Measurements from ENCODE around the gene SCD.

Gene SCD

GRCh38 chr10:100338434-100339036, 8.5 kb upstream of the SCD start:
- no peak for DNase-seq (ENCODE audit: low read depth, low spot score)
- no peak overlapping the region for H3K27ac ChIP-seq

GRCh38 chr10:100339236-100339635, 7.8 kb upstream of the SCD start:
- DNase-seq (ENCODE audit: low read depth, low spot score) = no peak
- H3K27ac ChIP-seq = no peak overlapping the region

DNA sequence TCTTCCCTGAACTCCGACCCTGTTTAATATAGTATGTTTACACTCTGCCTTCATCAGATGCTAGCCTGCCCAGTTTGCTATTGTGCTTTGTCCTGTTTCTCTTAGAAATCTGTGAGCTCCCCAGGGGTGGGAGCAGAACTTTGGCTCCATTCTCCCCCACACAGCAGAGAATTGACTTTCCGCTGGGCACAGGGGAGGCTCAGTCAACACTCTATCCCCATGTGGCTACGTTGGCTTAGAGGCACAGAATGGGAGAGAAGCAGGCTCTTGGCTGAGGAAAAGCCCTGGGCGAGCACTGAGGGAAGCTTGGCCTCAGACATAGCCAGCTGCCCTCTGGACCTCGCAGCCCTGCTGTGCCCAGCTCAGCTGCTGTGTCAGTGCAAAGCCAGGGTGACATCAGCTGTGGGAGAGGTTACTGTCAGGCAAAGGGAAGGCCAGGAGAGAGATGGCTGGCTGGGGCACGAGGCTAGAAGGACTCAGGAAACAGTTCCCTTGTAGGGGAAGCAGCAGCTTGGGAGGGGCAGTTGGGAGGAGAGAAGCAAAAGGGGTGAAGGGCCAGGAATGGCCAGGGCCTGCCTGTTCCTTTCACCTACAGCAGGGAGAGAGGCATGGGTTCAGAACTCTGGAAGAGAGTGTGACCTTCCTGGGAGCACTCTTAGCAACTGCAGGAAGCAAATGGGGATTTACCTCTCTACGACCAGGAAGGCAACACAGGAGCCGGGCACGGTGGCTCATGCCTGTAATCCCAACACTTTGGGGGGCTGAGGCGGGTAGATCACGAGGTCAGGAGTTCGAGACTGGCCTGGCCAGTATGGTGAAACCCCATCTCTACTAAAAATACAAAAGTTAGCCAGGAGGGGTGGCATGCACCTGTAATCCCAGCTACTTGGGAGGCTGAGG, 5.8 kb upstream of the SCD start:
- no peak overlapping the region for H3K27ac ChIP-seq
- DNase-seq (ENCODE audit: low read depth, low spot score) = no peak

GRCh38 chr10:100341953-100342626, 4.9 kb upstream of the SCD start:
- no peak for DNase-seq (ENCODE audit: low read depth, low spot score)
- H3K27ac ChIP-seq = no peak overlapping the region

- DNase-seq (ENCODE audit: low read depth, low spot score) = no peak
- no peak overlapping the region for H3K27ac ChIP-seq
These were observed 4.4 kb upstream of the SCD start for GRCh38 chr10:100342627-100342972.

- no peak overlapping the region for H3K27ac ChIP-seq
- DNase-seq (ENCODE audit: low read depth, low spot score) = no peak
These were observed 2.7 kb upstream of the SCD start for GRCh38 chr10:100344241-100344788.

DNA sequence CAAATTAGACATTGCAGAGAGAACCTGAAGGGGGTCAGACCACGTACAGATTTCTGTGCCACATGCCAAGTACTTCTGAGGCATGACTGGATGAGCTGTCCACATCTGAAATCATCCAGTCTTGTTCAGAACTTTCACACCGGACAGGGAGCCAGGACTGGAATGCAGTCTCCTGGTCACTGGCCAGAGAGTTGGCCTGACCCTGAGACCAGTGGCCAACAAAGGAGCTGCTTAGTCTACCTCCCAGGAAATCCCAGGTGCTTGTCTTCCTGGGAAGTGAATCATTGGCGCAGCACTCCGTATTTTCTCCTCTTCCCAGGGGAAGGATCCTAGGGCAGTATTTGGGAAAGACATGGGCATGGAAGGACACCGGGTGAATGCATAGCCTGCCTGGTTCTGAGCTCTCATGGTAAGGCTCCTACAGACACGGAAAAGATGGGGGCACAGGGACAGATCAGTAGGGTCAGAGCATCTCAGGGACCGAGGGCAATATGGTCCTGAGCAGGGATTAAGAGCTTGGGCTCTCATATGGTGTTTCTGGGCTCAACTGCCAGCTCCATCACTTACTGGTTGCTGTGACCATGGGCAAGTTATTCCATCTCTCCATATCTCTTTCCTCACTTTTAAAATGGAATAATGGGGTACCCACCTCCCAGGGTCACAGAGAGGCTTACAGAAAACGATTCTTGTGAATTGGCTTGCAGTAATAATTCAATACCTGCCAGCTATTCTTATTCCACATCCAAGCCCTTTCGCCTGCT, 1.3 kb upstream of the SCD start:
- DNase-seq (ENCODE audit: low read depth, low spot score) = no peak
- peak overlapping the region; percentile 81 for H3K27ac ChIP-seq

DNA sequence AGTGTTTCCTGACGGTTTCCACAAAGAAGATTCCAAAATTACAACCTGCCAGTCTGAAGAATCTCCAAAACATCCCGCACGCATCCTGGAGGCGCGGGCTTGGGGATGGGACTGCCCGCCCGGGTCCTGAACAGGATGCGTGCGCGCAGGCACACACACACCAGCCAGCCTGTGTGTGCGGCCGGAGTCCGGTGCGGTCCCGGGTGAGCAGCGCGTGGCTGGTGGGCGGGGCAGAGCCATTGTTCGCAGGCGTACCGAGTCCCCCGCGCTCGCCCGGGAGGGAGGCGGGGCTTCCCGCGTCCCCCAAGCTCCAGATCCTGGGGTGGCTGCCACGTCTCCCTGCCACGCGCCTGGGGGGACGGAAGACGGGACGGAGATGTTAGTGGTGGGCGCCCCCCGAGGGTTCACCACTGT, 675 bp upstream of the SCD start:
- DNase-seq (ENCODE audit: low read depth, low spot score) = no peak
- peak overlapping the region; percentile 81 for H3K27ac ChIP-seq

DNA sequence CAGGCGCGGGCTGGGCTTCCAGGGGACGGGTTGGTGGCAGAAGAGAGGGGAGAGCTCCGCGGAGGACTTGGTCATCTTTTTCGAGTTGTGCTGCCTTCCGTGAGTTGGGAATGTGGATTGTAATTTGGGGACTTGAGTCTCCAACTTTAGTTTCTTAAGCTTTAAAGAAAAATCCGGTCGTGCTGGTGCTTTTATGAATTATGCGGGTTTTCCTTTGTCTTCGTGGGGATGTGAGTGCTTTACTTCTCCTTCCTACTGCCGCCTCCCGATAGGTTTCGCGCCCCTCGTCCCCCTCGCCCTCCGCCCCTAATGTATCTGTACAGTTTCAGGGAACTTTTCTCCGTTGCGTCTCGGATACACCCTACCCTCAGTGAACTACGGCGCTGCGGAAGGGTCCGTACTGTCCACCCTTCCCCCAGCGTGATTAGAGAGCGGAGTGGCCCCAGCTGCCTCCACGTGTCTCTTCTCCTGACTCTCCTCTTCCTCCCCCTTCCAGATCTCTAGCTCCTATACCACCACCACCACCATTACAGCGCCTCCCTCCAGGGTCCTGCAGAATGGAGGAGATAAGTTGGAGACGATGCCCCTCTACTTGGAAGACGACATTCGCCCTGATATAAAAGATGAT, 649 bp downstream of the SCD start:
- H3K27ac ChIP-seq = peak overlapping the region; percentile 81

DNA sequence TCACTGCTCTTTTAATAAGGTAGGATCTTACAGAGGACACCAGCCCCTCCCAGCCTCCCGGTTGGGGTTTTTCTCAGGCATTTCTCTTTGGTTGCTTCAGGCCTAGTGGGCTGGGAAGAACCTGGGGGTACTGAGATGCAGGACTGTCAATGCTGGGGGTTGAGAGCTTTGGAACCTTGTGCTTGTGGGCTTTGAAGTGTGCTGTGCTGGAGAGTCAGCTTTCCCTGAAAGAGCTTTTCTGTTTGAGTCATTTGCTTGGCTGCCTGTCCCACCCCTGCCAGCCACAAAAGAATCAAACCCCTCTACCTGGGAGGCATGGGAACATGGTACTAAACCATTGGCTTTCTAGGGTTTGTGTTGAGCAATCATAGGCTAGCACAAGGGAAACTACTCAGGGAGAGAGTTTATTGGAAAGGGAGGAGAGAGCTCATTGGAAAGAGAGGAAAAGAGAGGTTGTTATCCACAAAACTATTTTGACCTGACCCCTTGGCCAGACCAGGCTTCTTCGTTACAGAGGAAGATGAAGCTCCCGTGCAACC, 1.4 kb downstream of the SCD start:
- H3K27ac ChIP-seq = peak overlapping the region; percentile 81

More for the DNA sequence above, 649 bp downstream of the SCD start:
- no peak for DNase-seq (ENCODE audit: low read depth, low spot score)

DNA sequence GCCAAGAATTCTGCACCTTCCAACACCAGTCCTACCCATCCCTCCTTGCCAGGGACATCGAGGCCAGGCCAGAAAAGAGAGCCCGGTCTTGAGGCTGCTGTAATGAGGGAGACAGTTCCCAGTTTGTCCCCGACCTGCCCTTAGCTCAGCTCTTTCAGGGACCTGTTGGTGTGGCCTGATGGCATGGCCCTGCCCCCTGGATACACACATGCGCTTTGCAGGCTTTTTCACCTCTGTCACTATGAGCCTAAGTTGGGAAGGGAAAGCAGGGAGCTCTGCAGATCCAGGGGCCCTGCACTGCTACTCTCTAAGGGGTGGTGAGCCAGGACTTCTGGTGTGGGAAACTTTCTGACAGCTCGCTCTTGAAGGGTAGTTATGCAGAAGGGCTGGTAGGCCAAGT, 2.1 kb downstream of the SCD start:
- H3K27ac ChIP-seq = peak overlapping the region; percentile 81

More for the DNA sequence above, 1.4 kb downstream of the SCD start:
- no peak for DNase-seq (ENCODE audit: low read depth, low spot score)

GRCh38 chr10:100349672-100350071, 2.6 kb downstream of the SCD start:
- H3K27ac ChIP-seq = peak overlapping the region; percentile 81
- DNase-seq (ENCODE audit: low read depth, low spot score) = no peak

More for the DNA sequence above, 2.1 kb downstream of the SCD start:
- no peak for DNase-seq (ENCODE audit: low read depth, low spot score)

DNA sequence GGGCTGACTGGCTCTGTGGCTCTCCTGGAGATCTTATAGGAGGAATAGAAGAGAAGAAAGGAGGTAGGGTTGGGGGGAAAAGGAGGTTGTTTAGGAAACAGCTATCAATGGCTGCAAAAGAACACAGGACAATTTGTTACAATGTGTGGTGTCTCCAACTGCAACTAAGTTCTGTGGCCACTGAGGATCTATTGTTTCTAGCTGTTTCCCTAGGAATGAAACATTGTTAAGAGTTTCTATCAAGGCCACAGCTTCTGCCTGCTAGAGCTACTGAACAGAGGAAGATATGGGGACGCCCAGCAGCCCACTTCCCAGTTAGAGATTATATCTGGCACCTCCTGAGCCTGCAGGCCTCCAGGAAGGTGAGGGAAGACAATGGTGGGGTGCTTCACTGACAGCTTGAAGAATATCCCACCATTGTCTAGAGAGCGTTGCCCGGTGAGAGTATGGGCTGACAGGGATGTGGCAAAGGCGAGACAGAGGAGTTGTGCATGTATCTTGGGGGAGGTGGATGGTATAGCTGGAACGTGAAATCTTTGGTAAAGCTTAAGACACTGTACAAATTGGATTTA, 4.0 kb downstream of the SCD start:
- DNase-seq (ENCODE audit: low read depth, low spot score) = no peak
- H3K27ac ChIP-seq = peak overlapping the region; percentile 81

DNA sequence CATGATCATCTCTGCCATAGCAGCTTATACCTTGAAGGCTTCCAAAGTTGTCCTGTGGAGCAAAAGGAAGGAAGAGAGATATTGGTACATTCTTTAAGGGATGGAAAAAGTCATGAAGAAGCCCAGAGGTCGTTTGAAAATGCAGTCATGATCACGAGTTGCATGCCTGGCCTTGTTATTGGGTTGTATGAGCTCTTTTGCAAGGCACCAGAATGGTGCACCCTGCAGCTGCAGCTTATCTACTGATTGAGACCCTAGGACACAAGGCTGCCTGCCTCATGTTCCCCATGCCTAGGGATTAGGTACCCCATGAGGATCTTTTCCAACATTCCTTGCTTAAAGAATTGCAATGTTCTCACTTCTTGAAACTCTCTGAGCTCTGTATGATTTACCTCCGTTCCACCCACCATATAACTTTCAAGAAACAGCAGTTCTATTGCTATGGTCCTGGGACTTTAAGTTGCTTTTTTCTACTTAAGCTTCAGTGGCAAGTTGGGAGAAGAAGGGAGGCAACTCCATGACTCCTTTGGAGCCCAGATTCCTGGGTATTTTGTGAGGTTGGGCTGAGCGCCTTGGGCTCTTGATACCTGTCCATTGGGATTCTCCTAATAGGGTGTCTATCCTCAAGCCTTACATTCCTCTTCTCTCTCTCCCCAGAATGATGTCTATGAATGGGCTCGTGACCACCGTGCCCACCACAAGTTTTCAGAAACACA, 6.9 kb downstream of the SCD start:
- DNase-seq (ENCODE audit: low read depth, low spot score) = no peak
- H3K27ac ChIP-seq = peak overlapping the region; percentile 81

DNA sequence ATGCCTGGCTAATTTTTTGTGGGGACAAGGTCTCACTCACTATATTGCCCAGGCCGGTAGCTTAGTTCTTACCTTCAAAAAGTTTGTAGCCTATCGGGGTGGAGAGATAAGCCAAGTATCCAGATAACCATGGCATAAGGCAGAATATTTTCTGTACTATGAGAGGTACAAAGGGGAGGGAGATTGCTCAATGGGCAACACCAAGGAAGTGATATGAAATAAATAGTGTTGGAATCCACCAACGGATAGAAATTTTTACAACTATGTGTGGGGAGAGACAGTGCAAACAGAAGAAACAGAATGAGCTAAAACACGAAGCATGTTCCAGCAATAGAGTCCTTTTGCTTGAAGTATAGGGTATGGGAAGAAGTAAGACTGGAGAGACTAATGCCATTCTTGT, 8.1 kb downstream of the SCD start:
- peak overlapping the region; percentile 81 for H3K27ac ChIP-seq
- no peak for DNase-seq (ENCODE audit: low read depth, low spot score)

- H3K27ac ChIP-seq = peak overlapping the region; percentile 81
- DNase-seq (ENCODE audit: low read depth, low spot score) = no peak
These were observed 9.3 kb downstream of the SCD start for GRCh38 chr10:100356067-100357017.

DNA sequence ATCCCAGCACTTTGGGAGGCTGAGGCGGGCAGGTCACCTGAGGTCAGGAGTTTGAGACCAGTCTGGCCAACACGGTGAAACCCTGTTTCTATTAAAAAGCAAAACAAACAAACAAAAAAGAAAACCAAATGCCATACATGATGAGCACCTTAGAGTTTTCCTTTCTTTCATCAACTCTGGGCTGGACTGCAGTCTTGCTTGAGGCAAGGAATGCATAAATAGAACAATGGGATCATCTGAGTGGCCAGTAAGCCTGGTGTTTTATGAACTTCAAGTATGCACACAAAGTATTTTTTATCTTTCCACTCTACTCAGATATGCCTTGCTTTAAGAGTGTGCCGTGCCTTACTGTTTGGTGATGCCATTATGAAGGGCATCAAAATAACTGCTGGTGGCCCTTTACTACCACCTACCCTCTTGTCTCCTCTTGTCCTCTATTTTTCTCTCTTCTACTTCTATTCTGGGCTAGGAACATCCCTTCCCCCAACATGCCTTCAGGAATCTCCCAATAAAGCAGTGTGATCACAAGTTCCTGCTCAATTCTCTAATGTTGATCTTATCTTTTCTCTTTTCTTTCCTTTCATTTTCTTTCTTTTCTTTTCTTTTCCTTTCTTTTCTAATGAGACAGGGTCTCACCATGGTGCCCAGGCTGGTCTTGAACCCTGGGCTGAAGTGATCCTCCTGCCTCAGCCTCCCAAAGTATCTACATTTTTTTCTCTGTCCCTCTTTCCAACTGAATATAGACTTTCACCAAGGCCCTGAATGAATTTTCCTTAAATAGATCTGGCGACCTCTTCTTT, 10.2 kb downstream of the SCD start:
- peak overlapping the region; percentile 81 for H3K27ac ChIP-seq
- DNase-seq (ENCODE audit: low read depth, low spot score) = no peak
